Astrocyte (in vitro differentiated cells and primary cell): Measurements from ENCODE around the gene MSRB2. TPM values are rescaled to one million over a fixed set of nuclear protein-coding genes. Genes with fewer than 3 reads are reported as not detected.

Source experiments
- DNase-seq: peaks from one replicate; pipeline ENCODE4 v3.0.0-alpha.2; 2010; ENCODE audit warnings: low read depth
- FAIRE-seq: peaks from 2 replicates; lab custom pipeline; 2011; peaks lifted over from hg19 to GRCh38; lab: Jason Lieb, UNC
- H2AFZ ChIP-seq: 2 replicates; pipeline ENCODE4 v1.6.0; 2012; ENCODE audit warnings: low read depth, low read length, inconsistent platforms
- H3K27ac ChIP-seq: 2 replicates; pipeline ENCODE4 v1.5.1; 2011; ENCODE audit warnings: low read depth, low read length, inconsistent platforms
- H3K27me3 ChIP-seq: 2 replicates; pipeline ENCODE4 v1.6.0; 2011; ENCODE audit warnings: low read length, inconsistent platforms; ENCODE audit not compliant: insufficient read depth
- H3K36me3 ChIP-seq: 2 replicates; pipeline ENCODE4 v1.5.1; 2011; ENCODE audit warnings: low read length, inconsistent platforms; ENCODE audit not compliant: insufficient read depth
- H3K4me1 ChIP-seq: 2 replicates; pipeline ENCODE4 v1.5.1; 2011; ENCODE audit warnings: low read length, inconsistent platforms; ENCODE audit not compliant: insufficient read depth
- H3K4me2 ChIP-seq: 2 replicates; pipeline ENCODE4 v1.6.0; 2012; ENCODE audit warnings: low read length, inconsistent platforms
- H3K4me3 ChIP-seq: 2 replicates; pipeline ENCODE4 v1.5.1; 2011; ENCODE audit warnings: low read depth, mild to moderate bottlenecking, low read length, inconsistent platforms; ENCODE audit not compliant: insufficient read depth
- H3K79me2 ChIP-seq: 2 replicates; pipeline ENCODE4 v1.6.0; 2012; ENCODE audit warnings: mild to moderate bottlenecking, low read length, inconsistent platforms; ENCODE audit not compliant: insufficient read depth
- H3K9ac ChIP-seq: 2 replicates; pipeline ENCODE4 v1.6.0; 2012; ENCODE audit warnings: mild to moderate bottlenecking, low read length, inconsistent platforms
- H3K9me3 ChIP-seq: 2 replicates; pipeline ENCODE4 v1.5.1; 2012; ENCODE audit warnings: low read depth, mild to moderate bottlenecking, low read length, inconsistent platforms; ENCODE audit not compliant: insufficient read depth
- H4K20me1 ChIP-seq: 2 replicates; pipeline ENCODE4 v1.6.0; 2012; ENCODE audit warnings: low read length, inconsistent platforms; ENCODE audit not compliant: insufficient read depth
- H3K27ac Mint-ChIP-seq: one replicate; pipeline ENCODE4 v1.8.0; 2021; ENCODE audit warnings: mild to moderate bottlenecking, mixed read lengths; ENCODE audit not compliant: unreplicated experiment
- H3K27me3 Mint-ChIP-seq: one replicate; pipeline ENCODE4 v1.8.0; 2021; ENCODE audit warnings: low read depth, mixed read lengths; ENCODE audit not compliant: unreplicated experiment
- H3K36me3 Mint-ChIP-seq: one replicate; pipeline ENCODE4 v1.8.0; 2021; ENCODE audit warnings: low read depth, mixed read lengths; ENCODE audit not compliant: unreplicated experiment
- H3K4me1 Mint-ChIP-seq: one replicate; pipeline ENCODE4 v1.8.0; 2021; ENCODE audit warnings: low read depth, mixed read lengths; ENCODE audit not compliant: unreplicated experiment
- H3K4me3 Mint-ChIP-seq: one replicate; pipeline ENCODE4 v1.8.0; 2021; ENCODE audit warnings: mild to moderate bottlenecking, moderate library complexity, mixed read lengths; ENCODE audit not compliant: unreplicated experiment
- H3K9me3 Mint-ChIP-seq: one replicate; pipeline ENCODE4 v1.8.0; 2021; ENCODE audit warnings: mild to moderate bottlenecking, mixed read lengths; ENCODE audit not compliant: unreplicated experiment
- CTCF ChIP-seq: IDR thresholded peaks from 2 replicates; pipeline ENCODE4 v1.5.1; 2011; ENCODE audit warnings: low read depth, mild to moderate bottlenecking, inconsistent platforms, low read length, moderate library complexity; ENCODE audit not compliant: insufficient read depth
- EZH2 ChIP-seq: IDR thresholded peaks from 2 replicates; pipeline ENCODE4 v1.6.1; 2012; ENCODE audit warnings: mild to moderate bottlenecking, low read length, inconsistent platforms; ENCODE audit not compliant: insufficient read depth
- total RNA-seq: library from RNA; stranded (reverse); gene quantifications from 2 replicates; pipeline ENCODE4 v1.2.1, GENCODE V29; 2021

The MSRB2 gene
- total RNA-seq, 1 donor from 2014 or later: 18.9 TPM

- Histone ChIP-seq H3K27ac (no peak overlapping the region), H3K27me3 (no peaks in the 10 kb centered on the region), H3K9me3 (no peaks in the 10 kb centered on the region), H3K79me2 (no peaks in the 10 kb centered on the region), H2AFZ (no peak overlapping the region), H3K4me3 (no peak overlapping the region), H3K9ac (no peak overlapping the region), H3K4me2 (no peak overlapping the region), H3K4me1 (no peaks in the 10 kb centered on the region), H4K20me1 (no peaks in the 10 kb centered on the region), H3K36me3 (no peaks in the 10 kb centered on the region)
- DNase-seq (no peak), FAIRE-seq (no peak)
- no peaks in the 10 kb centered on the region for H3K4me1 Mint-ChIP-seq
- no peak overlapping the region for H3K27ac Mint-ChIP-seq
- no peaks in the 10 kb centered on the region for H3K9me3 Mint-ChIP-seq
- no peak overlapping the region for H3K4me3 Mint-ChIP-seq
- no peaks in the 10 kb centered on the region for H3K27me3 Mint-ChIP-seq
- no peak for TF ChIP-seq EZH2
- TF ChIP-seq CTCF: no peak
- H3K36me3 Mint-ChIP-seq: peaks cover 13% of the 10 kb centered on the region
Measured at GRCh38 chr10:23111517-23112286, 16.3 kb downstream of the MSRB2 start.

GRCh38 chr10:23114228-23114850, 19.0 kb downstream of the MSRB2 start:
- Mint-ChIP-seq H3K36me3 (peaks cover 7% of the 10 kb centered on the region), H3K27ac (no peak overlapping the region), H3K4me3 (no peak overlapping the region), H3K9me3 (no peaks in the 10 kb centered on the region), H3K4me1 (no peaks in the 10 kb centered on the region), H3K27me3 (no peaks in the 10 kb centered on the region)
- H3K36me3 ChIP-seq: no peaks in the 10 kb centered on the region
- H2AFZ ChIP-seq: no peak overlapping the region
- no peaks in the 10 kb centered on the region for H3K27me3 ChIP-seq
- FAIRE-seq: no peak
- H3K9ac ChIP-seq: no peak overlapping the region
- H3K4me1 ChIP-seq: no peaks in the 10 kb centered on the region
- H3K79me2 ChIP-seq: no peaks in the 10 kb centered on the region
- no peaks in the 10 kb centered on the region for H3K9me3 ChIP-seq
- no peak overlapping the region for H3K4me2 ChIP-seq
- no peak overlapping the region for H3K4me3 ChIP-seq
- TF ChIP-seq EZH2: no peak
- DNase-seq: no peak
- H4K20me1 ChIP-seq: no peaks in the 10 kb centered on the region
- H3K27ac ChIP-seq: no peak overlapping the region

GRCh38 chr10:23116486-23117205, 21.3 kb downstream of the MSRB2 start:
- no peaks in the 10 kb centered on the region for H3K4me1 ChIP-seq
- no peak overlapping the region for H3K4me3 ChIP-seq
- Mint-ChIP-seq H3K4me3 (no peak overlapping the region), H3K27me3 (no peaks in the 10 kb centered on the region), H3K4me1 (no peaks in the 10 kb centered on the region), H3K9me3 (no peaks in the 10 kb centered on the region), H3K27ac (no peak overlapping the region), H3K36me3 (peaks cover 11% of the 10 kb centered on the region)
- no peaks in the 10 kb centered on the region for H3K27me3 ChIP-seq
- TF ChIP-seq EZH2 (no peak), CTCF (no peak)
- H3K4me2 ChIP-seq: no peak overlapping the region
- H3K36me3 ChIP-seq: no peaks in the 10 kb centered on the region
- H2AFZ ChIP-seq: no peak overlapping the region
- no peak overlapping the region for H3K9ac ChIP-seq
- H3K79me2 ChIP-seq: no peaks in the 10 kb centered on the region
- H3K27ac ChIP-seq: no peak overlapping the region
- no peak for DNase-seq
- no peak for FAIRE-seq
- H3K9me3 ChIP-seq: no peaks in the 10 kb centered on the region
- no peaks in the 10 kb centered on the region for H4K20me1 ChIP-seq
